RWPE1 (cell line): ENCODE measurements around the gene KRTAP2-2.
"Not testable (repeated sequence)": the region's sequence is repeated elsewhere in the genome, so short reads cannot be mapped to it uniquely, and the experiment has no call there.

ENCODE experiments used
- CTCF ChIA-PET: fragments of 350-600 bp; sonication (Branson Sonifier 250); formaldehyde crosslinking; extraction: SDS; loops from one replicate; lab custom pipeline; 2021; lab: Yijun Ruan, JAX
- POLR2A ChIA-PET: fragments of 400-600 bp; formaldehyde crosslinking; extraction: SDS; loops from one replicate; lab custom pipeline; 2020; ENCODE audit warnings: antibody characterized with exemption; ENCODE audit not compliant: low non-redundant PET; lab: Yijun Ruan, JAX
- DNase-seq: peaks from one replicate; pipeline ENCODE4 v3.0.0; 2012; ENCODE audit warnings: low spot score
- H3K27ac ChIP-seq: fragments of 450-650 bp; 2 replicates; pipeline ENCODE4 v1.5.1; 2017
- TF ChIP-seq, protein P1 (sequence below): fragments of 450-650 bp; conservative IDR thresholded peaks from 2 replicates; pipeline ENCODE4 v1.5.1; 2017; ENCODE audit warnings: low read depth, mild to moderate bottlenecking

Gene KRTAP2-2

DNA sequence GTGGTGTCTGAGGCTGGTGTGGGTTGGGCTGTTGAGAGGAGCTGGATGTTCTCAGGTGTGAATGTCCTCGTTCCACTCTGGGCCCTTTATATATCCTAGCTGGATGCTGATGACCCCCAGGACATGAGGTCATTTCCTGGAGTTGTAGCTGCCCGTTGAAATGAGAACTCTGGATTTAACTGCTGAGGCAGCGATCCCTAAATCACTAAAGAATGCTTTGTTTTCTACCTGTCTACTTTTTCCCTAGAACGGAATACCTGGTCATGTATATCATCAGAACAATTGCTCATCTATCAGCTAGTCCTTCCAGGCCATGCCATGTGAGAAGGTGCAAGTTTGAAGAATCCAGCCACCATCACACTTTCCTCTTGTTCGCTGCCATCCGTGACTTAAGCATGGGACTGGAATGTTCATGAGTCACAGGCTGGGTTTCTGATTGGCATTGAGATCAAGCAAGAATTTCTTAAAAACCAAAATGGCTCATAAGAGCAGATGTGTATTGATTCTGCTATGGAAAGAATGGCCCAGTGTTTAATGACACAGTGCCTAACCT is 5.1 kb upstream of the KRTAP2-2 start, which contains the start of gene KRTAP2-3:
TSS of gene KRTAP2-3 (minus strand) at position 63 of the 553 bp plus-strand sequence. CDS start 64 bp downstream, outside the sequence.
- H3K27ac ChIP-seq, result no peak within 1 kb of the TSS
- POLR2A ChIA-PET, result no interaction called here
- TF ChIP-seq, protein P1, sequence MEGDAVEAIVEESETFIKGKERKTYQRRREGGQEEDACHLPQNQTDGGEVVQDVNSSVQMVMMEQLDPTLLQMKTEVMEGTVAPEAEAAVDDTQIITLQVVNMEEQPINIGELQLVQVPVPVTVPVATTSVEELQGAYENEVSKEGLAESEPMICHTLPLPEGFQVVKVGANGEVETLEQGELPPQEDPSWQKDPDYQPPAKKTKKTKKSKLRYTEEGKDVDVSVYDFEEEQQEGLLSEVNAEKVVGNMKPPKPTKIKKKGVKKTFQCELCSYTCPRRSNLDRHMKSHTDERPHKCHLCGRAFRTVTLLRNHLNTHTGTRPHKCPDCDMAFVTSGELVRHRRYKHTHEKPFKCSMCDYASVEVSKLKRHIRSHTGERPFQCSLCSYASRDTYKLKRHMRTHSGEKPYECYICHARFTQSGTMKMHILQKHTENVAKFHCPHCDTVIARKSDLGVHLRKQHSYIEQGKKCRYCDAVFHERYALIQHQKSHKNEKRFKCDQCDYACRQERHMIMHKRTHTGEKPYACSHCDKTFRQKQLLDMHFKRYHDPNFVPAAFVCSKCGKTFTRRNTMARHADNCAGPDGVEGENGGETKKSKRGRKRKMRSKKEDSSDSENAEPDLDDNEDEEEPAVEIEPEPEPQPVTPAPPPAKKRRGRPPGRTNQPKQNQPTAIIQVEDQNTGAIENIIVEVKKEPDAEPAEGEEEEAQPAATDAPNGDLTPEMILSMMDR, result no peak

DNA sequence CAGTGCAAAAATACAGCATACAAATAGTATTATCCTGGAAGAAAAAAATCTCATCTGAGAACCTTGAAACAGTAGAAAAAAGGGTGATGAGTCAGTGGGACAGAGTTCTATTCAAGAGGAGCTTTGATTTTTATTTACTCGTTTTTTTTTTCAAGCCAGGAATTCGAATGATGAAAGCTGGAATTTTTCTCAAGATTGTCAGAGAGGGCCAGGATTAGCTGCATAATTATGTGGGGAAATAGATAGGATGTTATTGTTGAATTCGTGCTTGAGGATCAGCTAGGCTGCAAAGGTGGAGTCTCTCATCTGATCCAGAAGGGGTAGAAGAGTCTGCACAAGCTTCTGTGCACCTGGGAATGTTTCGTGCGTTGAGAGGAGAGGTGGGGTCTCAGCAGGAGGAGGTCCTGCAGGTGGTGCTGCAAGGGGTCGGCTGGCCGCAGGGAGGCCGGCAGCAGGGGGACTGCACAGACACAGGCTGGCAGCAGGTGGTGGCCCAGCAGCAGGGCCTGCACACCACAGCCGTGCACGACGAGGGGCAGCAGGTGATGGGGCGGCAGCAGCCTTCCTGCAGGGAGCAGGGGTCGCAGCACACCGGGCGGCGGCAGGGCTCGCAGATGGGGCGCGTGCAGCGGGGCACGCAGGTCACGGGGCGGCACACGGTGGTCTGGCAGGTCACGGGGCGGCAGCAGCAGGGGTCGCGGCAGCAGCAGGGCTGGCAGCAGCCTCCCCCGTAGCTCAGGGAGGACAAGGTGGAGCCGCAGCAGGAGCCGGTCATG is 4.4 kb upstream of the KRTAP2-2 start:
- DNase-seq, result peak; percentile 43
- POLR2A ChIA-PET, result interaction anchor here (0.6 kb wide), 1 partner anchor 445 kb away, joined by 5 read pairs; no protein-coding TSS in a partner anchor
- H3K27ac ChIP-seq, CTCF ChIA-PET: not testable (repeated sequence)

More for the DNA sequence above, 5.1 kb upstream of the KRTAP2-2 start, which contains the start of gene KRTAP2-3:
- CTCF ChIA-PET, result no interaction called here
- peak; percentile 81 for DNase-seq

DNA sequence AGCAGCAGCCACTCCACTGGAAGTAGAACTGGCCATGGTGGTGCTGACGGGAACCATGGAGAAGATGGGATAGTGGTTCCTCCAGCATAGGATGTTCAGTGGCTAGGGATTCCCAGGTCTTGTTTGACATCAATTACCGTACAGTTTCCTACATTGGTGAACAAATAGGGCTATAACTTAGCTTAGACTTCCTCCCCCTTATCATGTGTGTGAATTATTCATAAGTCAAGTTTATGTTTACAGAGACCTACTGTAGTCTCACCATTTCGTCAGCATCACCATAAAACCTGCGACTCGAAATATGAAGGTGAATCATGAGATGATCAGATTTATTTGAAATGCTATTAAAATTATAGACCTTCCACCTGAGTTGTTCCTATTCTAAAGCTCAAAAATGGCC is 3.7 kb upstream of the KRTAP2-2 start:
- ChIA-PET POLR2A (interaction anchor here (0.6 kb wide), 1 partner anchor 445 kb away, joined by 5 read pairs; no protein-coding TSS in a partner anchor), CTCF (interaction anchor here (1.3 kb wide), 1 partner anchor 39 kb away, joined by 3 read pairs; no protein-coding TSS in a partner anchor)
- H3K27ac ChIP-seq, result no peak overlapping the region
- TF ChIP-seq, protein P1, result no peak
- no peak for DNase-seq

DNA sequence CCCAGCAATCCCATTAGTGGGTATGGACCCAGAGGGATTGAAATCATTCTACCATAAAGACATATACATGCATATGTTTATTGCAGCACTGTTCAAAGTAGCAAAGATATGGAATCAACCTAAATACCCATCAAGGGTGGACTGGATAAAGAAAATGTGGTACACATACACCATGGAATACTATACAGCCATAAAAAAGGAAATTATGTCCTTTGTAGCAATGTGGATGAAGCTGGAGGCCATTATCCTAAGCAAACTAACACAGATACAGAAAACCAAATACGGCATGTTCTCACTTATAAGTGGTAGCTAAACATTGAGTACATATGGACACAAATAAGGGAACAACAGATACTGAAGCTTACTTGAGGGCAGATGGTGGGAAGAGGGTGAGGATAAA is 2.5 kb upstream of the KRTAP2-2 start:
- CTCF ChIA-PET, result interaction anchor here (0.6 to 1.3 kb wide), 2 partner anchors 38 to 168 kb away, joined by 3 to 4 read pairs; no protein-coding TSS in a partner anchor
- TF ChIP-seq, protein P1, result no peak
- POLR2A ChIA-PET, result no interaction called here
- no peak overlapping the region for H3K27ac ChIP-seq
- no peak for DNase-seq

DNA sequence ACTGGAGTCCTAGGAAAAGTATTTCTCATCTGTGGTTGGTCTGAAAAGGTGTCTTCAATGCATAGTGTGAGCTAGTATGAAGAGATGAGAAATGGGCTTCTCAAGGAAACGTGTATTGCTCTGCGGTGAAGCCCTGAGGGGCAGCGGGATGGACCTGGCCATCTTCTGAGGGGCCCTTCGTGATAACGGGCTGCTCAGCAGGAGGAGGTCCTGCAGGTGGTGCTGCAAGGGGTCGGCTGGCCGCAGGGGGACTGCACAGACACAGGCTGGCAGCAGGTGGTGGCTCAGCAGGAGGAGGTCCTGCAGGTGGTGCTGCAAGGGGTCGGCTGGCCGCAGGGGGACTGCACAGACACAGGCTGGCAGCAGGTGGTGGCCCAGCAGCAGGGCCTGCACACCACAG is 474 bp downstream of the KRTAP2-2 start:
- CTCF ChIA-PET, POLR2A ChIA-PET, DNase-seq, H3K27ac ChIP-seq: not testable (repeated sequence)

DNA sequence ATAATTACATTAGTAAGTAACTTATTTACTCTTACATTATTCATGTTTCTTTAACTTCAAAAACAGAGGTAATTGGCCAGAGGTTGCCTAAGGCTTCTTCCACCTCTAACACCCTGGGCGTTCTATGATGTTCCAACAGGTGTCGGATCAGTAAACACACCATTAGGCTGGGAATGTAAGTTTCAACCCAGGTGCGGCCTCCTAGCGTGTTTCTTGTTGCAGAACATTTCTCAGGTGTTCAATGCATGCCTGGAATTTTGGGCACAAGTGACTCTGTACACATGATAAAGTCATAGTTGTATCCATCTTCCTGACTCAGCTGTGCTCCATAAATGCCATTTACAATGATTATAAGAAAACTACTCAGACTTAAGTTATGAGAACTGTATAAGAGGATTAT is 1.0 kb downstream of the KRTAP2-2 start:
- TF ChIP-seq, protein P1, result no peak
- H3K27ac ChIP-seq, result no peak overlapping the region
- CTCF ChIA-PET, result interaction anchor here (0.6 kb wide), 1 partner anchor 25 kb away, joined by 3 read pairs; no protein-coding TSS in a partner anchor
- no peak for DNase-seq
- POLR2A ChIA-PET, result no interaction called here

DNA sequence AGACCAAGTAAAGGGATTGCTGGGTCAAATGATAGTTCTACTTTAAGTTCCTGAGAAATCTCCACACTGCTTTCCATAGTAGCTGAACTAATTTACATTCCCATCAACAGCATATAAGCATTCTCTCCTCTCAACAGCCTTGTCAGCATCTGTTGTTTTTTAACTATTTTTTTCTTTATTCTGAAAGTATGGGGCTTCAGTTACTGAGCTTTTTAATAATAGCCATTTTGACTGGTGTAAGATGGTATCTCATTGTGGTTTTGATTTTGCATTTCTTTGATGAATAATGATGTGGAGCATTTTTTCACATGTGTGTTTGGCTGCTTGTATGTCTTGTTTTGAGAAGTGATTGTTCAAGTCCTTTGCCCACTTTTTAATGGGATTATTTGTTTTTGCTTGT is 2.5 kb downstream of the KRTAP2-2 start:
- TF ChIP-seq, protein P1, result no peak
- CTCF ChIA-PET, result interaction anchor here (0.7 kb wide), 1 partner anchor 33 kb away, joined by 3 read pairs; no protein-coding TSS in a partner anchor
- DNase-seq, result no peak
- H3K27ac ChIP-seq, result no peak overlapping the region
- POLR2A ChIA-PET, result no interaction called here
